ENCODE measurements around the gene CBY3. TPM values are rescaled to one million over a fixed set of nuclear protein-coding genes. Genes with fewer than 3 reads are reported as not detected.

CBY3 gene
- total and polyA plus RNA-seq, 2 of the 13 experiments (the other 11 are each of a cell fraction or from before 2014, with no cell fraction given): not detected

GRCh38 chr5:179697993-179698934 lies 17.4 kb upstream of the CBY3 start (continued):
- TF ChIP-seq NCOA5 (CRISPR knock-in tag; IDR thresholded peaks at IDR 0.05): no peak
- TF ChIP-seq GZF1 (CRISPR knock-in tag; IDR thresholded peaks at IDR 0.05): peak; percentile 58; the same call in 1 of the 2 replicates
- peak; percentile 52; the same call in 1 of the 2 replicates for TF ChIP-seq PCBP1 (IDR thresholded peaks at IDR 0.05; ENCODE audit: borderline replicate concordance, low read depth, low read length)
- TF ChIP-seq HDAC1 (CRISPR knock-in tag; IDR thresholded peaks at IDR 0.05): peak; percentile 90
- no peak for TF ChIP-seq RFX3 (CRISPR knock-in tag; IDR thresholded peaks at IDR 0.05)
- TF ChIP-seq SMAD9 (CRISPR knock-in tag; IDR thresholded peaks at IDR 0.05): no peak
- no peak; the same call in 1 of the 2 replicates for TF ChIP-seq THAP7 (CRISPR knock-in tag; IDR thresholded peaks at IDR 0.05)
- no peak for TF ChIP-seq ZBTB37 (CRISPR knock-in tag; IDR thresholded peaks at IDR 0.05)
- no peak for TF ChIP-seq ZNF230 (CRISPR knock-in tag; IDR thresholded peaks at IDR 0.05)
- TF ChIP-seq RERE (CRISPR knock-in tag; IDR thresholded peaks at IDR 0.05; ENCODE audit: low read depth): no peak; the same call in none of the 2 replicates
- TF ChIP-seq SRY (CRISPR knock-in tag; IDR thresholded peaks at IDR 0.05): no peak
- no peak for TF ChIP-seq ZNF431 (CRISPR knock-in tag; IDR thresholded peaks at IDR 0.05; ENCODE audit: borderline replicate concordance, low read depth)
- no peak for TF ChIP-seq ZNF432 (CRISPR knock-in tag; IDR thresholded peaks at IDR 0.05; ENCODE audit: borderline replicate concordance)
- TF ChIP-seq TRIM22 (IDR thresholded peaks at IDR 0.05): no peak
- TF ChIP-seq TERF1 (CRISPR knock-in tag; IDR thresholded peaks at IDR 0.05): no peak
- TF ChIP-seq ZNF766 (CRISPR knock-in tag; IDR thresholded peaks at IDR 0.05; ENCODE audit: borderline replicate concordance): no peak
- no peak; the same call in 1 of the 2 replicates for TF ChIP-seq TGIF2 (CRISPR knock-in tag; IDR thresholded peaks at IDR 0.05)
- no peak for TF ChIP-seq ZC3H4 (CRISPR knock-in tag; IDR thresholded peaks at IDR 0.05; ENCODE audit: borderline replicate concordance)

Data from HepG2 (cell line).